H9 (cell line): ENCODE data around the gene TH. TPM values are rescaled to one million over a fixed set of nuclear protein-coding genes. Genes with fewer than 3 reads are reported as not detected.

ENCODE experiments used
- DNase-seq: peaks from one replicate; pipeline ENCODE4 v3.0.0-alpha.2; 2017
- H2AFZ ChIP-seq: one replicate; pipeline ENCODE4 v1.6.1; 2013; ENCODE audit warnings: mild to moderate bottlenecking, low read length, control low read depth, moderate library complexity
- H2AK5ac ChIP-seq: 2 replicates; pipeline ENCODE4 v1.6.1; 2013; ENCODE audit warnings: low read length, control low read depth, mixed read lengths; ENCODE audit not compliant: insufficient read length
- H2BK120ac ChIP-seq: one replicate; pipeline ENCODE4 v1.6.1; 2013; ENCODE audit warnings: low read depth, mild to moderate bottlenecking, low read length, control low read depth, inconsistent platforms; ENCODE audit not compliant: poor library complexity, severe bottlenecking
- H2BK12ac ChIP-seq: 2 replicates; pipeline ENCODE4 v1.6.1; 2013; ENCODE audit warnings: low read length, control low read depth, mixed read lengths, low read depth; ENCODE audit not compliant: insufficient read length
- H2BK15ac ChIP-seq: 2 replicates; pipeline ENCODE4 v1.6.1; 2013; ENCODE audit warnings: low read depth, low read length, control low read depth
- H2BK20ac ChIP-seq: one replicate; pipeline ENCODE4 v1.6.1; 2013; ENCODE audit warnings: low read depth, mild to moderate bottlenecking, low read length, control low read depth, inconsistent platforms; ENCODE audit not compliant: poor library complexity, severe bottlenecking
- H2BK5ac ChIP-seq: 2 replicates; pipeline ENCODE4 v1.6.1; 2013; ENCODE audit warnings: low read length, control low read depth, mixed read lengths; ENCODE audit not compliant: insufficient read length
- H3K14ac ChIP-seq: 2 replicates; pipeline ENCODE4 v1.6.1; 2013; ENCODE audit warnings: low read length, control low read depth; ENCODE audit not compliant: insufficient read depth
- H3K18ac ChIP-seq: 2 replicates; pipeline ENCODE4 v1.6.1; 2013; ENCODE audit warnings: low read depth, mild to moderate bottlenecking, mixed read lengths, low read length, control low read depth; ENCODE audit not compliant: insufficient read length
- H3K23ac ChIP-seq: 2 replicates; pipeline ENCODE4 v1.6.1; 2013; ENCODE audit warnings: low read length, control low read depth, mixed read lengths, low read depth; ENCODE audit not compliant: insufficient read length
- H3K23me2 ChIP-seq: 2 replicates; pipeline ENCODE4 v1.6.1; 2013; ENCODE audit warnings: low read depth, mild to moderate bottlenecking, mixed read lengths, low read length, control low read depth; ENCODE audit not compliant: insufficient read length, poor library complexity, severe bottlenecking
- H3K27ac ChIP-seq: 2 replicates; pipeline ENCODE4 v1.5.1; 2013; ENCODE audit warnings: low read length, control low read depth, mixed read lengths, low read depth; ENCODE audit not compliant: insufficient read length
- H3K27me3 ChIP-seq: 2 replicates; pipeline ENCODE4 v1.6.1; 2013; ENCODE audit warnings: low read length, control low read depth, inconsistent platforms; ENCODE audit not compliant: insufficient read depth
- H3K4ac ChIP-seq: 2 replicates; pipeline ENCODE4 v1.6.1; 2013; ENCODE audit warnings: low read depth, mild to moderate bottlenecking, control low read depth, inconsistent platforms, low read length, moderate library complexity
- H3K4me1 ChIP-seq: 2 replicates; pipeline ENCODE4 v1.6.1; 2013; ENCODE audit warnings: low read length, control low read depth, inconsistent platforms; ENCODE audit not compliant: insufficient read depth
- H3K4me2 ChIP-seq: 2 replicates; pipeline ENCODE4 v1.6.1; 2013; ENCODE audit warnings: low read length, control low read depth, mixed read lengths; ENCODE audit not compliant: insufficient read length, insufficient read depth
- H3K56ac ChIP-seq: 2 replicates; pipeline ENCODE4 v1.6.1; 2013; ENCODE audit warnings: low read depth, mild to moderate bottlenecking, mixed read lengths, low read length, control low read depth; ENCODE audit not compliant: insufficient read length
- H3K79me1 ChIP-seq: 2 replicates; pipeline ENCODE4 v1.6.1; 2013; ENCODE audit warnings: low read depth, mild to moderate bottlenecking, moderate library complexity, low read length, control low read depth, inconsistent platforms; ENCODE audit not compliant: insufficient read depth, poor library complexity, severe bottlenecking
- H3K79me2 ChIP-seq: 2 replicates; pipeline ENCODE4 v1.6.1; 2013; ENCODE audit warnings: low read length, control low read depth, inconsistent platforms; ENCODE audit not compliant: insufficient read depth
- H3K9ac ChIP-seq: 2 replicates; pipeline ENCODE4 v1.6.1; 2013; ENCODE audit warnings: low read length, control low read depth, mixed read lengths; ENCODE audit not compliant: insufficient read length; ENCODE audit errors: extremely low read depth
- H3K9me3 ChIP-seq: one replicate; pipeline ENCODE4 v1.6.1; 2013; ENCODE audit warnings: low read depth, low read length, inconsistent platforms; ENCODE audit not compliant: control insufficient read depth
- H3T11ph ChIP-seq: one replicate; pipeline ENCODE4 v1.6.1; 2013; ENCODE audit warnings: mild to moderate bottlenecking, low read length, control low read depth, inconsistent platforms
- H4K20me1 ChIP-seq: one replicate; pipeline ENCODE4 v1.6.1; 2013; ENCODE audit not compliant: control insufficient read depth, insufficient read length, insufficient read depth
- H4K5ac ChIP-seq: 2 replicates; pipeline ENCODE4 v1.6.1; 2013; ENCODE audit warnings: low read depth, mild to moderate bottlenecking, mixed read lengths, low read length, control low read depth; ENCODE audit not compliant: insufficient read length
- H4K8ac ChIP-seq: replicated peaks from 2 replicates; pipeline ENCODE4 v1.6.1; 2013; ENCODE audit warnings: low read length, control low read depth, mixed read lengths, low read depth; ENCODE audit not compliant: insufficient read length
- H4K91ac ChIP-seq: 2 replicates; pipeline ENCODE4 v1.6.1; 2013; ENCODE audit warnings: low read depth, mild to moderate bottlenecking, moderate library complexity, mixed read lengths, low read length, control low read depth; ENCODE audit not compliant: insufficient read length
- H3K27ac Mint-ChIP-seq, 3 experiments: 2 replicates in 2 of 3; 3 replicates in 1 of 3; pipeline ENCODE4 v1.8.0; 2020 to 2021; ENCODE audit warnings: mixed read lengths in 3 of 3, mild to moderate bottlenecking in 1 of 3, moderate library complexity in 1 of 3
- H3K27me3 Mint-ChIP-seq: 2 replicates; pipeline ENCODE4 v1.8.0; 2021; ENCODE audit warnings: low read depth, mild to moderate bottlenecking, moderate library complexity, mixed read lengths
- H3K36me3 Mint-ChIP-seq, 3 experiments: 2 replicates in 2 of 3; 3 replicates in 1 of 3; pipeline ENCODE4 v1.8.0; 2020 to 2021; ENCODE audit warnings: low read depth in 3 of 3, mixed read lengths in 3 of 3; ENCODE audit not compliant: insufficient read depth in 1 of 3
- H3K4me1 Mint-ChIP-seq, 2 experiments: 2 replicates each; pipeline ENCODE4 v1.8.0; 2020; ENCODE audit warnings: mixed read lengths in 2 of 2
- H3K4me3 Mint-ChIP-seq, 2 experiments: 2 replicates in 1 of 2; 3 replicates in 1 of 2; pipeline ENCODE4 v1.8.0; 2020 to 2021; ENCODE audit warnings: mild to moderate bottlenecking in 2 of 2, mixed read lengths in 2 of 2, moderate library complexity in 1 of 2
- H3K9me3 Mint-ChIP-seq, 2 experiments: 2 replicates in 1 of 2; 3 replicates in 1 of 2; pipeline ENCODE4 v1.8.0; 2020; ENCODE audit warnings: mild to moderate bottlenecking in 2 of 2, mixed read lengths in 2 of 2, moderate library complexity in 1 of 2
- WGBS: extraction: QIAGEN DNeasy Blood & Tissue Kit; methylation state at CpG from one replicate; pipeline ENCODE4 v1.1.7; 2013; ENCODE audit warnings: missing lambda C conversion rate, low lambda C conversion rate, mixed read lengths; ENCODE audit not compliant: insufficient read length; ENCODE audit errors: extremely low coverage; 5-methylcytosine and 5-hydroxymethylcytosine counted together
- total RNA-seq: library from RNA; stranded (reverse); gene quantifications from 2 replicates; pipeline ENCODE4 v1.2.1, GENCODE V29; 2021
- TF ChIP-seq, protein P1 (sequence below): fragments of 200-600 bp; sonication (generic); conservative IDR thresholded peaks from 3 replicates; pipeline ENCODE4 v1.8.0; 2021; ENCODE audit warnings: antibody characterized with exemption, mild to moderate bottlenecking

Gene TH
- total RNA-seq, 1 experiment from 2014 or later, result not detected

DNA sequence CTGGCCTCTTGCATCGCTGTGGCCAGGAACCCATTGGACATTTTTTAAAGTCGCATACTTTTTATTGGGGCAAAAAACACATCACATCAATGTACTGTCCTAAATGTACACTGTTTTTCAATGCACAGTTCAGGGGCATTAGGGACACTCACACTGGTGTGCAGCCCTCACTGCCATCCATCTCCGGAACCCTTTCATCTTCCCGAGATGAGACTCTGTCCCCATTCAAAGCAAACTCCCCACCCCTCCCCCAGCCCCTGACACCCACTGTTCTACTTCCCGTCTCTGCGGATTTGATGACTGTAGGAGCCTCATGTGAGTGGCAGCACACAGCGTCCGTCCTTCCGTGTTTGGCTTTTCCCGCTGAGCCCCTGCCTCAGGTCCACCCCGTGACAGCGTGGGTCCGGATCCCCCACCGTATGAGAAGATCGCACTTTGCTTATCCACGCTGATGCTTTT, 41.8 kb upstream of the TH start:
- H3K36me3 Mint-ChIP-seq, result no peaks in the 10 kb centered on the region
- Histone ChIP-seq H2BK20ac (no peak overlapping the region), H3K4me1 (peaks cover 3% of the 10 kb centered on the region; the same call in 1 of the 2 replicates), H4K91ac (no peak overlapping the region), H3K27me3 (peaks cover 1% of the 10 kb centered on the region; the same call in 1 of the 2 replicates), H3K27ac (no peak overlapping the region), H3K18ac (no peak overlapping the region), H3K23ac (no peak overlapping the region), H3K4ac (no peak overlapping the region), H3K9me3 (no peaks in the 10 kb centered on the region), H2BK12ac (no peak overlapping the region), H4K8ac (no peak overlapping the region), H2BK15ac (no peak overlapping the region), H2AFZ (no peak overlapping the region), H4K5ac (no peak overlapping the region), H4K20me1 (no peaks in the 10 kb centered on the region), H3K14ac (no peak overlapping the region), H3T11ph (no peak overlapping the region), H2BK5ac (no peak overlapping the region), H2BK120ac (no peak overlapping the region), H3K79me1 (no peaks in the 10 kb centered on the region), H3K56ac (no peak overlapping the region), H3K9ac (no peak overlapping the region), H3K4me2 (peak overlapping the region; percentile 33), H3K79me2 (no peaks in the 10 kb centered on the region), H2AK5ac (no peak overlapping the region), H3K23me2 (no peaks in the 10 kb centered on the region)
- TF ChIP-seq, protein P1, sequence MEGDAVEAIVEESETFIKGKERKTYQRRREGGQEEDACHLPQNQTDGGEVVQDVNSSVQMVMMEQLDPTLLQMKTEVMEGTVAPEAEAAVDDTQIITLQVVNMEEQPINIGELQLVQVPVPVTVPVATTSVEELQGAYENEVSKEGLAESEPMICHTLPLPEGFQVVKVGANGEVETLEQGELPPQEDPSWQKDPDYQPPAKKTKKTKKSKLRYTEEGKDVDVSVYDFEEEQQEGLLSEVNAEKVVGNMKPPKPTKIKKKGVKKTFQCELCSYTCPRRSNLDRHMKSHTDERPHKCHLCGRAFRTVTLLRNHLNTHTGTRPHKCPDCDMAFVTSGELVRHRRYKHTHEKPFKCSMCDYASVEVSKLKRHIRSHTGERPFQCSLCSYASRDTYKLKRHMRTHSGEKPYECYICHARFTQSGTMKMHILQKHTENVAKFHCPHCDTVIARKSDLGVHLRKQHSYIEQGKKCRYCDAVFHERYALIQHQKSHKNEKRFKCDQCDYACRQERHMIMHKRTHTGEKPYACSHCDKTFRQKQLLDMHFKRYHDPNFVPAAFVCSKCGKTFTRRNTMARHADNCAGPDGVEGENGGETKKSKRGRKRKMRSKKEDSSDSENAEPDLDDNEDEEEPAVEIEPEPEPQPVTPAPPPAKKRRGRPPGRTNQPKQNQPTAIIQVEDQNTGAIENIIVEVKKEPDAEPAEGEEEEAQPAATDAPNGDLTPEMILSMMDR, result no peak
- H3K4me3 Mint-ChIP-seq, result peak overlapping the region in 1 of 2 experiments; percentile 61; a peak in 3 of 5 replicates
- no peak overlapping the region for H3K27ac Mint-ChIP-seq
- no CpG with 5 or more reads among the region's 16 CpGs for WGBS
- no peaks in the 10 kb centered on the region for H3K9me3 Mint-ChIP-seq
- peak; percentile 33 for DNase-seq
- peaks cover 49% of the 10 kb centered on the region for H3K27me3 Mint-ChIP-seq
- peaks cover 19 to 20% of the 10 kb centered on the region in 2 experiments for H3K4me1 Mint-ChIP-seq
